Measurements from ENCODE around the gene SOX11.

The SOX11 gene

GRCh38 chr2:5692561-5693286 lies 540 bp downstream of the SOX11 start:
- no peak for DNase-seq

DNA sequence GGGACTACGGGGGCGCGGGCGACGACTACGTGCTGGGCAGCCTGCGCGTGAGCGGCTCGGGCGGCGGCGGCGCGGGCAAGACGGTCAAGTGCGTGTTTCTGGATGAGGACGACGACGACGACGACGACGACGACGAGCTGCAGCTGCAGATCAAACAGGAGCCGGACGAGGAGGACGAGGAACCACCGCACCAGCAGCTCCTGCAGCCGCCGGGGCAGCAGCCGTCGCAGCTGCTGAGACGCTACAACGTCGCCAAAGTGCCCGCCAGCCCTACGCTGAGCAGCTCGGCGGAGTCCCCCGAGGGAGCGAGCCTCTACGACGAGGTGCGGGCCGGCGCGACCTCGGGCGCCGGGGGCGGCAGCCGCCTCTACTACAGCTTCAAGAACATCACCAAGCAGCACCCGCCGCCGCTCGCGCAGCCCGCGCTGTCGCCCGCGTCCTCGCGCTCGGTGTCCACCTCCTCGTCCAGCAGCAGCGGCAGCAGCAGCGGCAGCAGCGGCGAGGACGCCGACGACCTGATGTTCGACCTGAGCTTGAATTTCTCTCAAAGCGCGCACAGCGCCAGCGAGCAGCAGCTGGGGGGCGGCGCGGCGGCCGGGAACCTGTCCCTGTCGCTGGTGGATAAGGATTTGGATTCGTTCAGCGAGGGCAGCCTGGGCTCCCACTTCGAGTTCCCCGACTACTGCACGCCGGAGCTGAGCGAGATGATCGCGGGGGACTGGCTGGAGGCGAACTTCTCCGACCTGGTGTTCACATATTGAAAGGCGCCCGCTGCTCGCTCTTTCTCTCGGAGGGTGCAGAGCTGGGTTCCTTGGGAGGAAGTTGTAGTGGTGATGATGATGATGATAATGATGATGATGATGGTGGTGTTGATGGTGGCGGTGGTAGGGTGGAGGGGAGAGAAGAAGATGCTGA lies 1.4 kb downstream of the SOX11 start:
- DNase-seq, result no peak

DNA sequence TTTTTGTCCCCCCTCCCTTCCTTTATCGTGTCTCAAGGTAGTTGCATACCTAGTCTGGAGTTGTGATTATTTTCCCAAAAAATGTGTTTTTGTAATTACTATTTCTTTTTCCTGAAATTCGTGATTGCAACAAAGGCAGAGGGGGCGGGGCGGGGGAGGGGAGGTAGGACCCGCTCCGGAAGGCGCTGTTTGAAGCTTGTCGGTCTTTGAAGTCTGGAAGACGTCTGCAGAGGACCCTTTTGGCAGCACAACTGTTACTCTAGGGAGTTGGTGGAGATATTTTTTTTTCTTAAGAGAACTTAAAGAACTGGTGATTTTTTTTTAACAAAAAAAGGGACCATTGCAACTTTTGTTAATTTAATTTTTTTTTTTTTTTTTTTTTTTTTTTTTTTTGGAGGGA lies 2.1 kb downstream of the SOX11 start:
- DNase-seq, result no peak

DNA sequence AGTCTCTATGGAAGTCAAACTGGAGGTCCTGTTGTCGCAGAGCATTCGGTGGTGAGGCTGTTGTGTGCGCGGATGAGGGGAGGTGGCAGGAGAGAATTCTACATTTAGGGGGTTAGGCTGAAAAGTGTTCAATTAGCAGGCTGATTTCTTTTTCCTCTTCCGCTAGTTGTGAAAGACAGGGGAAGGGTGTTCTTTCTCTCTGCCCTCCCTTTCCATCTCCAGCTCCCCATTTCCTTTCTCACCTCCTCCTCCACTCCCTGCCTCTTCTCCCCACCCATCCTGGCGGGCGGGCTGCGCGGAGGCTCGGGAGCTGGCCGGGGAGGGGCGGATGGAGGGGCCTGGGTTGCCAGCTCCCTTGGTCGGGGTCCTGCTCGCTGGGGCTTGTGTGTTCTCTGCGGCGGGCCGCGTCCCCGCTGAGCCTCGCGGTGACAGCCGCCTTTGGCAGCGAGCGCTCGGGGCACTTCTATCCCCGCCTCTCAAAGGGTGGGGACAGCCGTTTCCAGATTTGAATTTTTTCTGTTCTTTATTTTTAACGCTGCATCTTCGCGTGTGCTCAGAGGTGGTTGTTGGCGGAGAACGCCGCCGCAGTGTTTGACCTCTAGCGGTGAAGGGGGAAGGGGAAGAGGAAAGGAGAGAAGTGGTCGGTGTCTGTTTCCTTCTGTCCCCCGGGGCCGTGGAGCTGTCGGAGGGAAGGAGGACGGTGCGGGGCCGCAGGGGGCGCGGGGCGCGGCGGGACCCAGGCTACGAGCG lies 3.6 kb downstream of the SOX11 start:
- DNase-seq, result no peak

- no peak for DNase-seq
Measured at GRCh38 chr2:5696404-5696944, 4.3 kb downstream of the SOX11 start.

- DNase-seq, result no peak
Measured at GRCh38 chr2:5696945-5697521, 4.8 kb downstream of the SOX11 start.

- no peak for DNase-seq
Measured at GRCh38 chr2:5697562-5697961, 5.4 kb downstream of the SOX11 start.

DNA sequence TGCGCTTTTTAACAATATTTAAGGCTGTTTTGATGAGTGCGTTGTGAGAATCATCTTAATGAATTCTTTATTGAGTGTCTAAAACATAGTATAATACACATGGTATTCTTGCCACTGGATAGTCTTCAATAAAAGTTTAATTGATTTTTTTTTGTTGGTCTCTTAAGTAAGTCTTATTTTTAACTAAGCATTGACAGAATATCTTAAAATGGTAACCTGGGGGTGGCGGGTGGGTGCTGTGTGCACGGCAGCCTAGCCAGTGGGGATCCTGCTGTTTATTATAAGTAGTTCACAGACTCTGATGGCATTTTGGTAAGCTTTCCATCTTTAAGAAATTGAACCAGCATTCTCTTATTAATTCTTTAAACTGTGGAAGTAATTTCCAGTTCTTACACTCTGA lies 6.0 kb downstream of the SOX11 start:
- DNase-seq, result no peak

DNA sequence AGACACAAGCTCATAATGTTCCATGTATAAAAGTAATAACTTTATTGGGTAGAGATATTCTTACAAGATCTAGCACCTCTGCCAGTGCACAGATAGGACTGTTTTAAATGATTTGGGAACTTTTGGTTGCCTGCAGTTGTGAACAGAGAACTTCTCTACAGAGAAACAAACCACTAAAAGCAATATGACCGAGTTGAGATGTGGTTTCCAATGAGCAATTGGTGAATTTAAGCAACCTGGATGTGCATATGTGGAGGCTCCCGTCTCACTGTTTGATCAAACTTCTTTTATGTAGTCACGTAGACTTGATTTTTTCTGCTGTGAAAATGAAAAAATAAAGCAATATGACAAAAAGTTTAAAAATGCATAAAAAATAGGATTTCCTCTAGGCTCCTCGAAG lies 7.8 kb downstream of the SOX11 start:
- DNase-seq, result no peak

- no peak for DNase-seq
Measured at GRCh38 chr2:5700551-5700950, 8.4 kb downstream of the SOX11 start.

GRCh38 chr2:5701266-5701665 lies 9.1 kb downstream of the SOX11 start:
- no peak for DNase-seq

- no peak for DNase-seq
Measured at GRCh38 chr2:5703166-5703565, 11.0 kb downstream of the SOX11 start.

GRCh38 chr2:5705490-5705889 lies 13.3 kb downstream of the SOX11 start:
- no peak for DNase-seq

- no peak for DNase-seq
Measured at GRCh38 chr2:5706717-5707455, 14.7 kb downstream of the SOX11 start.

DNA sequence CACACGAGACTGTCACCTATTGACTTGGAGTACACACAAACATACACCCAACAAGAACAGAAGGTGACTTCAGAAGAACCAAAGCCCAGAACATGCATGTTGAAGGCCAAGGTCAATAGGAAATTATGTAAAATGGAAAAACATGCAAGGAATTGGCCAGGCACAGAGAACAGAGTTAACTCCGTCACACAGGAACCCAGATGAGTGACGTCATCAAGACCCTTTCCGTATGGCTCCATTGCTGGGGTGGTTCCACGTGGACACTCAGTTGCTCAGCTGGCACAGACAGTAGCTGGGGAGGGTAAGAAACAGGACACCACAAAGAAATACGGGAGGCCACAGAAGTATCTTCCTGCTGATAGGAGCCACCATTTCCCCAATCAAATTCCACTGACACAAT lies 18.4 kb downstream of the SOX11 start:
- DNase-seq, result no peak

- no peak for DNase-seq
Measured at GRCh38 chr2:5713101-5713500, 20.9 kb downstream of the SOX11 start.

DNA sequence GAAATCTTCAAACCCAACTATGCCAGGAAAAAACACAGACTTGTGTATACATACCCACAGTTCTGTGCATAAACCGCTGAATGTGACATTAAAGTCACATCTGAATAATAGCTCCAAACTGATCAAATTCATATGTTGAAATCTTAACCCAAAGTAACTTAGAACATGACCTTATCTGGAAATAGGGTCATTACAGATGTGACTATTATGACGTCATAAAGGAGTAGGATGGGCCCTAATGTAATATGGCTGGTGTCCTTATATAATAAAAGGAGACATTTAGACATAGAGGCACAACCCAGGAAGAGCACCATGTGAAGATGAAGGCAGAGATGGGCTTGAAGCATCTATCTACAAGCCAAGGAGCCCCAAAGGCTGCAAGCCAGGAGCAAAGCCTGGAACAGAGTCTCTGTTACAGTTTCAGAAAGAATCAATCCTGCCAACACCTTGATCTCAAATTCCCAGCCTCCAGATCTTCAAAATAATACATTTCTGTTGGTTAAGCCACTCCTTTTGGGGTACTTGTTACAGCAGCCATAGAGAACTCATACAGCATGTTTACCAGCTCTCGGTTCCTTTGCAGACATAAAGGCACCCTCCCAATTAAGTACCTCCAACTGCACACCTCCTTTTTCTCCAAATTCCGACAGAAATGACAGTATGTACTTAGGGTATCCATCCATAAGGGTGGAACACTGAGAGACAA lies 27.6 kb downstream of the SOX11 start:
- no peak for DNase-seq

GRCh38 chr2:5720426-5720825 lies 28.2 kb downstream of the SOX11 start:
- DNase-seq, result no peak

DNA sequence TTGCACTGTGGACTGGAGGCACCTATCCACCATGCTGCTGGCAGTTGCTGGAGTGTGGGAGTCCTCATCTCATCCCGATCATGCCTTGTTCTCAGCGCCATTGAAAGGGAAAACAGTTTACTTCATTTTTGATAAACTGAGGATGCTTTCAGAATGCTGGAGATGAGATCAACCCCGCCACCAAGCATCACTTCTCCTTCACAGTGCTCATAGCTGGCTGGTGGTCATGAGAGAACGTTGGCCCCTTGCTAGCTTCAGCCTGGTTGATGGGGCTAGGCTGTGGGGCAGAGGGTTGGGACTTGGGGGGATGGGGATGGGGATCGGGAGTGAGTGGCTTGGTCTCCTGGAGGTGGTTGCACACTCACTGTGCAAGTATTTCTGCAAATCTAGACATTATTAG lies 30.1 kb downstream of the SOX11 start:
- no peak for DNase-seq

DNA sequence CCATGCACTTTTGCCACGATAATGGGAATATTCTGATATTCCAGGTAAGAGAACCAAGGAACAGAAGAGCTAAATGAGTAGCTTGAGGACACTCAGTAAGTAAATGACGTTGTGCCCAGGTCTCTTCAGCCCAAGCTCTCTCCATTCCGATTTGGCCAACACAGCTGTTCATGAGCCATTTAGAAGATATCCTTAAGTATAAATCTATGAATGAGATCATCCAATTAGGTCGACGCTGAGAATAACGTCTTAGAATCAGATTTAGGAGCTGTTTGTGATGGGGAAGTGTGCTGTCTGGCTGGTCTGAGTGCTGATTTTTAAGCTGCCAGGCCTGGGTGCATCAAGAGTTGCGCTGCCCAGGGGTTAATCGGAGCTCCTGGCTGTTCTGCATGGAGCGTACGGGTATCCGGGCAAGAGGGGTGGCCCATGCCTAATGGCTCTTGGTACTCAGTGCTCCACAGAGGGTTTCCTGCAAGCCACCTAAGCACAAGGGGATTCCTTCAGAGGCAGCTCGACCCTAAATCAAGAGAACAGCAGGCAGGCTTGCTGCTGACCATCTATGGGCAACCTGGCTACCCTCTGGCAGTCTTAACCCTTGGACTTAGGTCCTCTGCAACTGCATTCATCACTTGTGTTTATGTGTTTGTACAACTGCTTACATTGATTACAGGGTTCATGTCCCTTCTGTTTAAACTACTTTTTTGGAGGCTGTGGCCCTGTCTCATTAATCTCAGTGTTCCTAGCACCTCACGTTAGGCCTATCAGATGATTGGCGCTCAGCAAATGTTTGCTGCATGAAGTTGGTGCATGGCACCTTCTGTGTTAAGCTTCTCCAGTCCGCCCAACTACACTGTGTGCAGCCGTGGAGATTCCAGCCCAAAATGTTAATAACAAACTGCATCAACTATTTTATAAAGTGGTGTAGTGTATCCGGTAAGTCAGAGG lies 31.9 kb downstream of the SOX11 start:
- no peak for DNase-seq
